GM12874 (cell line): ENCODE measurements around the gene PUS3.

ENCODE experiments used
- TF ChIP-seq, protein P1 (sequence below): IDR thresholded peaks from 2 replicates; pipeline ENCODE4 v1.5.1; 2011; ENCODE audit warnings: low read depth, mild to moderate bottlenecking, control low read depth, low read length, moderate library complexity; ENCODE audit not compliant: insufficient read depth

The PUS3 gene

DNA sequence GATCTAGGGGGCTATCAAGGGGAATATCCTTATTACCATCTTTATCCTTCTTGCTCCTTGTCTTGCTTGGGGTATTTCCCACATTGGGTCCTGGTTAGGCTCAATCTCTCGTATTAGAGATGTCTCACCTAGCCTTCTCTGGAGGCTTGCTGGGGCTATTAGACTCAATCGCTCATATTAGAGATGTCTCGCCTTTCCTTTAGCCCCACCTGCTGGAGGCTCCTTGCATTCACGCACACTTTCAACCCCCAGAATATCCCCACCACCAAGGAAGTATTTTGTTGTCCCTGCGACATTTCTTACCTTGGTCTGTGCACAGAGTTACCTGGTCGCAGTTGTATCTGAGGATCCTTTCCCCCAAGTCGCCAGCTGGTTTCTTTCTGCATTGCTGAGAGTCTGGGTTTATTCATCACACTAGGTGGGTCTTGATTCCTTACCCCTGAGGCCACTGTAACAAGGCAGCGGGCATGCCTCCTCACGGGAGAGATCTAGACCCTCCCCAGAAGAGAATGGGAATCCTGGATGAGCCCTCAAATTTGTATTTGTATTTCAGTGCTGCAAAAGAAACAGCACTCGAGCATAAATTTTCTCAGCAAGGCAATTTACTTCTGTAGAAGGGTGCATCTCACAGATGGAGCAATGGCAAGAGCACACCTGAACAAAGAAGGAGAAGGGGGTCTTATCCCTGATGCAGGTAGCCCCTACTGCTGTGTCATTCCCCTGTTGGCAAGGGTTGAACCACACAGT lies 31.4 kb downstream of the PUS3 start:
- TF ChIP-seq, protein P1, sequence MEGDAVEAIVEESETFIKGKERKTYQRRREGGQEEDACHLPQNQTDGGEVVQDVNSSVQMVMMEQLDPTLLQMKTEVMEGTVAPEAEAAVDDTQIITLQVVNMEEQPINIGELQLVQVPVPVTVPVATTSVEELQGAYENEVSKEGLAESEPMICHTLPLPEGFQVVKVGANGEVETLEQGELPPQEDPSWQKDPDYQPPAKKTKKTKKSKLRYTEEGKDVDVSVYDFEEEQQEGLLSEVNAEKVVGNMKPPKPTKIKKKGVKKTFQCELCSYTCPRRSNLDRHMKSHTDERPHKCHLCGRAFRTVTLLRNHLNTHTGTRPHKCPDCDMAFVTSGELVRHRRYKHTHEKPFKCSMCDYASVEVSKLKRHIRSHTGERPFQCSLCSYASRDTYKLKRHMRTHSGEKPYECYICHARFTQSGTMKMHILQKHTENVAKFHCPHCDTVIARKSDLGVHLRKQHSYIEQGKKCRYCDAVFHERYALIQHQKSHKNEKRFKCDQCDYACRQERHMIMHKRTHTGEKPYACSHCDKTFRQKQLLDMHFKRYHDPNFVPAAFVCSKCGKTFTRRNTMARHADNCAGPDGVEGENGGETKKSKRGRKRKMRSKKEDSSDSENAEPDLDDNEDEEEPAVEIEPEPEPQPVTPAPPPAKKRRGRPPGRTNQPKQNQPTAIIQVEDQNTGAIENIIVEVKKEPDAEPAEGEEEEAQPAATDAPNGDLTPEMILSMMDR: no peak

DNA sequence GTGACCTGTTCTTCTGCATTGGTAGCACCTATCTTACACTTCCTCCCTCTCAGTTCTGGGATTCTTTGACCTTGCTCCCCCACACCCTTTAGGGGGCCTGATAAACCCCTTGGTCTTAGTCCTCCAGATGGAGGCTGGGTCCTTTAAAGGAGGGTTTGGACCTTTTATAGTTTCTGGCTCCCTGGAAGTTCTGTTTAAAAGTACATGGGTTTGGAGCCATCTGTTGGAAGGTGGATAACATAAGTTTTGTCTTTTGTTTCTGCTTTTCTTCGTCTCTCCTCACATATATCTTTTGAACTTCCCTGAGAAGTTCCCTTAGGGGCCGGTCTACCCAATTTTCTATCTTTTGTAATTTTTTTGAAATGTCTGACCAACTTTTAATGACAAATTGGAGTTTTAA lies 33.5 kb downstream of the PUS3 start:
- TF ChIP-seq, protein P1: no peak

DNA sequence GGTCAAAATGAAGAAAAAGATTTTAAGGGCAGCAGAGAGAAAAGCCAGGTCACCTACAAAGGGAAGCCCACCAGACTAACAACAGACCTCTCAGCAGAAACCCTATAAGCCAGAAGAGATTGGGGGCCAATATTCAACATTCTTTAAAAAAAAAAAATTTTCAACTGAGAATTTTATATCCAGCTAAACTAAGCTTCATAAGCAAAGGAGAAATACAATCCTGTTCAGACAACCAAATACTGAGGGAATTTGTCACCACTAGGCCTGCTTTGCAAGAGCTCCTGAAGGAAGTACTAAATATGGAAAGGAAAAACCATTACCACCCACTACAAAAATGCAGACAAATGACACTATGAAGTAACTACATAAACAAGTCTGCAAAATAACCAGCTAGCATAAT lies 56.8 kb downstream of the PUS3 start:
- TF ChIP-seq, protein P1: no peak
